ENCODE measurements around the gene IFNL4. TPM values are rescaled to one million over a fixed set of nuclear protein-coding genes. Genes with fewer than 3 reads are reported as not detected.

IFNL4 gene
- total RNA-seq, 1 donor from 2014 or later = not detected

DNA sequence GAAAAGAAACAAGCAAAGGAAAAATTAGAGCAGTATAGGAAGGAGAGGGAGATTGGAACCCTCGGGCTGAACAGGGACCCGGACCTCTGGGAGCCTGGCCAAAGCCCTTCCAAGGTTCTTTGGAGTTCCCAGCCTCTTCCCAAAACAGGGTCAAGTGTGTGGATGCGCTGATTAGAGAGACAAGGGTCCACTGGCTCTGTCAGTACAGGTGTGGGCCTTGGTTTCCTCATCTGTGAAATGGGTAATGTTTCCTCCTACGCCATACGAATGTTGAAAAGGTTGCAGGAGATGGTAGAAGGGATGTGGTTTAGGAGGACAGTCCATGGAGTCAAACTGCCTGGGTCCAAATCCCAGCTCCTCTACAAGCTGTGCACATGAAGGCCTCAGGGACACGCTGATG lies 42.5 kb downstream of the IFNL4 start:
- intact Hi-C loops (cut with micrococcal nuclease) = no loop called here
- Mint-ChIP-seq H3K9me3 (no peaks in the 10 kb centered on the region), H3K4me3 (ENCODE audit: low read depth) (no peak overlapping the region), H3K36me3 (ENCODE audit: low read depth) (no peaks in the 10 kb centered on the region), H3K4me1 (ENCODE audit: low read depth) (no peaks in the 10 kb centered on the region), H3K27me3 (ENCODE audit: low read depth) (peaks cover 31% of the 10 kb centered on the region), H3K27ac (no peak overlapping the region)
- DNase-seq (ENCODE audit: low spot score) = no peak

DNA sequence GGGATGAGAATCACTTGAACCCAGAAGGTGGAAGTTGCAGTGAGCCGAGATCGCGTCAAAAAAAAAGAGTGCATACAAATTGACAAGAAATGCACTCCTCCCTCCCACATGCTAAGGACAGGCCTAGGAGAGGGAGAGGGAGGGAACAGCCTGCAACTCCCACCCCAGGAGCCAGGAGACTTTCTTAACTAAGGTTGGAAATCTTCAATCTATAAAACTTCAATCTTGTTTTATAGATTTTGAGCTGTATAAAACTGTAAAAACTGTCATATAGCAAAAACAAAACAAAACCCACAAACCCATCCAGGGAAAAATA lies 43.2 kb downstream of the IFNL4 start:
- no peak for DNase-seq (ENCODE audit: low spot score)
- H3K4me3 Mint-ChIP-seq (ENCODE audit: low read depth) = no peak overlapping the region
- no peaks in the 10 kb centered on the region for H3K4me1 Mint-ChIP-seq (ENCODE audit: low read depth)
- no peak overlapping the region for H3K27ac Mint-ChIP-seq
- H3K9me3 Mint-ChIP-seq = no peaks in the 10 kb centered on the region
- peaks cover 37% of the 10 kb centered on the region for H3K27me3 Mint-ChIP-seq (ENCODE audit: low read depth)
- intact Hi-C loops (cut with micrococcal nuclease) = no loop called here
- H3K36me3 Mint-ChIP-seq (ENCODE audit: low read depth) = no peaks in the 10 kb centered on the region

DNA sequence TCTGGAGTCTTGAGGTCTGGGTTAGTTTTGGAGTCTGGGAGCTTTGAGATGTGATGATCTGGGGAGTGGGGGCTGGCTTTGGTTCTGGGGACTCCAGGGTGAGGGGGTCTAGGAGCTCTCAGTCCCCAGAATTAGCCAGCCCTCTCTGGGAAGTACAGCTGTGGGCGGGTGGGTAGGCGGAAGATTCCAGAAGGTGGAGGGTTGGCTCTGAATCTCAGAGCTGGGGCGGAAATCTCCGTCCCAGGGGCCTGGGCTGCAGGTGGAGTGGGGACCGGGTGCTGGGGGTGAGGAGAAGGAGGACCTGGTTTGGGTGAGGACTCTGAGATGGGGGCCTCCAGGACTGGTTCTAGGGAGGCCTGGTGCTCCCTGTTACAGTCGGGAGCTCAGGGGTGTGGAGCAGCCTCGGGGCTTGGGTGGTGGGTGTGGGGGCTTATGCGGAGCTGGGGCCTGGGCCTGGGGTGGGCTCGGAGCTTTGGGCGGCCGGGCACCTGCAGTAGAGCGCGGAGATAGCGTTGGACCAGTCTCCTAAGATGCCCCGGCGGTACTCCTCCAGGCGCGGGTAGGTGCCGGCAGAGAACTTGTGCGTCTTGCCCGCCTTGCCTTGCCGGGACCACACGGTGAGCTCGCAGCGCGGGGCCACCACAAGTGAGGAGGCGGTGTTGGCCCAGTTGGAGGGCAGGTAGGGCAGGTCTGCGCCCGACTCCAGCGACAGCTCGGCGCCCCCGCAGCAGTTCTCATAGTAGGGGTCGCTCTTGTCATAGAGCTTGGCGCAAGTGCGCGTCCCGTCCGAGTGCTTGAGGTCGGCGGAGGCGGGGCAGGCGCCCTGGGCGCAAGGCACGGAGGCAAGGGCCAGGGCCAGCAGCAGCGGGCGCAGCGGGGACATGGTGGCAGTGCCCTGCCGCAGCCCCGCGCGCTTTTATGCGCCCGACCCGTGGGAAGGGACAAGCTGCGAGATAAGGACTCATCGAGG lies 45.0 kb downstream of the IFNL4 start, which contains the start of gene SYCN:
TSS of gene SYCN (minus strand) at position 892 of the 970 bp plus-strand sequence. CDS start at position 883, 9 bp downstream.
- Mint-ChIP-seq H3K27me3 (ENCODE audit: low read depth) (peaks cover 46% of the 10 kb centered on the region), H3K4me1 (ENCODE audit: low read depth) (no peaks in the 10 kb centered on the region), H3K9me3 (no peaks in the 10 kb centered on the region), H3K36me3 (ENCODE audit: low read depth) (no peaks in the 10 kb centered on the region), H3K4me3 (ENCODE audit: low read depth) (no peak within 1 kb of the TSS), H3K27ac (no peak within 1 kb of the TSS)
- DNase-seq (ENCODE audit: low spot score) = no peak
- intact Hi-C loops (cut with micrococcal nuclease) = no loop called here

- no peak overlapping the region for H3K27ac Mint-ChIP-seq
- H3K27me3 Mint-ChIP-seq (ENCODE audit: low read depth) = peaks cover 53% of the 10 kb centered on the region
- H3K4me3 Mint-ChIP-seq (ENCODE audit: low read depth) = no peak overlapping the region
- no peaks in the 10 kb centered on the region for H3K9me3 Mint-ChIP-seq
- H3K4me1 Mint-ChIP-seq (ENCODE audit: low read depth) = no peaks in the 10 kb centered on the region
- H3K36me3 Mint-ChIP-seq (ENCODE audit: low read depth) = no peaks in the 10 kb centered on the region
- intact Hi-C loops (cut with micrococcal nuclease) = no loop called here
- no peak for DNase-seq (ENCODE audit: low spot score)
Measured at GRCh38 chr19:39202998-39203355, 45.7 kb downstream of the IFNL4 start.

DNA sequence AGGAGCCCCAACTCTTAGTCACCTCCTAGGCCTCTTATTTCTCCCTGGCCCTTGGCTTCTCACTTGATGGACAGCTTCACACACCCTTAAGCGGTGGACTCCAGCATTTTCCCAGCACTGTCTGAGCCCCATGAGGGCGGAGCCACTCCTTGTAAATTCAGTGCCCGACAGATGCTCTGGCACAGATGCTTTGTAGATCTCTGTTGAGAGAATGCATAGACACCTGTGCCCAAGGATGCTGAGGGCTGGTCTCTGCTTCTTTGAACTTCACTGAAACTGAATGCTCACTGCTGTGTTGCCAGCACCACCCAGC lies 47.9 kb downstream of the IFNL4 start:
- Mint-ChIP-seq H3K27ac (no peak overlapping the region), H3K36me3 (ENCODE audit: low read depth) (no peaks in the 10 kb centered on the region)

GRCh38 chr19:39200066-39200802 lies 48.4 kb downstream of the IFNL4 start:
- peaks cover 67% of the 10 kb centered on the region for H3K27me3 Mint-ChIP-seq (ENCODE audit: low read depth)
- DNase-seq (ENCODE audit: low spot score) = no peak
- H3K27ac Mint-ChIP-seq = no peak overlapping the region
- intact Hi-C loops (cut with micrococcal nuclease) = no loop called here
- H3K4me3 Mint-ChIP-seq (ENCODE audit: low read depth) = no peak overlapping the region
- H3K36me3 Mint-ChIP-seq (ENCODE audit: low read depth) = no peaks in the 10 kb centered on the region
- H3K9me3 Mint-ChIP-seq = no peaks in the 10 kb centered on the region
- H3K4me1 Mint-ChIP-seq (ENCODE audit: low read depth) = peaks cover 5% of the 10 kb centered on the region

More for the DNA sequence above, 47.9 kb downstream of the IFNL4 start:
- H3K4me3 Mint-ChIP-seq (ENCODE audit: low read depth) = no peak overlapping the region
- no peaks in the 10 kb centered on the region for H3K9me3 Mint-ChIP-seq
- intact Hi-C loops (cut with micrococcal nuclease) = no loop called here
- H3K27me3 Mint-ChIP-seq (ENCODE audit: low read depth) = peaks cover 67% of the 10 kb centered on the region
- DNase-seq (ENCODE audit: low spot score) = no peak
- peaks cover 5% of the 10 kb centered on the region for H3K4me1 Mint-ChIP-seq (ENCODE audit: low read depth)

DNA sequence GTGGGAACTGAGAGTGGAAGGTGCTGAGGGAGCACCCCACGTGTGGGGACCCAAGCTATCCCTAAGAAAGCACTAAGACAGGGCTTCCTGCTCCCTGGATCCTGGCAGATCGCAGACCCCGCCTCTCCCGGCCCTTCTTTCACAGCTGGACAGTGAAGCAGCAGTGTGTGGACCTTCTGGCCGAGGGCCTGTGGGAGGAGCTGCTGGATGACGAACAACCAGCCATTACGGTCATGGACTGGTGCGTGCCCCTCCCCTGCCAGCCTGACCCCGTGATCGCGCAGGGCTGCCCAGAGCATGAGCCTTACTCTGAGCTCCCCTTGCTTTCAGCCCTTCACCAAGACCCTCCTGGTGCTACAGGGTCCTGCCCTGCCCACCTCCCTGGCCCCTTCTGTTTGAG lies 49.6 kb downstream of the IFNL4 start:
- intact Hi-C loops (cut with micrococcal nuclease) = no loop called here
- H3K27ac Mint-ChIP-seq = no peak overlapping the region
- H3K27me3 Mint-ChIP-seq (ENCODE audit: low read depth) = peaks cover 64% of the 10 kb centered on the region

GRCh38 chr19:39197808-39198207 lies 50.8 kb downstream of the IFNL4 start:
- Mint-ChIP-seq H3K27me3 (ENCODE audit: low read depth) (peaks cover 54% of the 10 kb centered on the region), H3K4me3 (ENCODE audit: low read depth) (no peak overlapping the region)

More for the DNA sequence above, 49.6 kb downstream of the IFNL4 start:
- no peak overlapping the region for H3K4me3 Mint-ChIP-seq (ENCODE audit: low read depth)
- H3K4me1 Mint-ChIP-seq (ENCODE audit: low read depth) = peaks cover 5% of the 10 kb centered on the region
- no peaks in the 10 kb centered on the region for H3K36me3 Mint-ChIP-seq (ENCODE audit: low read depth)
- H3K9me3 Mint-ChIP-seq = no peaks in the 10 kb centered on the region
- DNase-seq (ENCODE audit: low spot score) = no peak

DNA sequence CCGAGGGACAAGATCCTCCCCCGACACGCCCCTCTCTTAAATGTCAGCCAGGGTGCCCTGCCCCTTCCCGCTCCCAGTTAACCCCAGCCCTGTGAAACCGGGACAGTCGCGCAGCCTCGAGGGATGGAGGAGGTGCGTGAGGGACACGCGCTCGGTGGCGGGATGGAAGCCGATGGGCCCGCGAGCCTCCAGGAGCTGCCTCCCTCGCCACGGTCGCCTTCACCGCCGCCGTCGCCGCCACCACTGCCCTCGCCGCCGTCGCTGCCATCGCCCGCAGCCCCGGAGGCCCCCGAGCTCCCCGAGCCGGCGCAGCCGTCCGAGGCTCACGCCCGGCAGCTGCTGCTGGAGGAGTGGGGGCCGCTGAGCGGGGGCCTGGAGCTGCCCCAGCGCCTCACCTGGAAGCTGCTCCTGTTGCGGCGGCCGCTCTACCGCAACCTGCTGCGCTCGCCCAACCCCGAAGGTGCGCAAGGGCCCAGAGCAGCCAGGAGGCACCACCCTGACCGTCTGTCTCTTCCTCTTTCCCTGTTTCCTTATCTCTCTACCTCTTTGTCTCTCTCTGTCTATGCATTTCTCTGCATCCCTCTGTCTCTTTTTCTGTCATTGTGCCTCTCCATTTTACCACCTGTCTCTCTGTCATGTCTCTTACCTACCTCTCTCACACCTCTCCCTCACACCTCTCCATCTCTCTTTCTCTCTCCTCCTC lies 51.6 kb downstream of the IFNL4 start, which contains the start of gene NCCRP1:
TSS of gene NCCRP1 (plus strand) at position 105 of the 703 bp plus-strand sequence. CDS start at position 124, 19 bp downstream.
- no peak for DNase-seq (ENCODE audit: low spot score)
- intact Hi-C loops (cut with micrococcal nuclease) = no loop called here
- H3K27ac Mint-ChIP-seq = no peak within 1 kb of the TSS
- H3K4me1 Mint-ChIP-seq (ENCODE audit: low read depth) = peaks cover 5% of the 10 kb centered on the region
- no peak within 1 kb of the TSS for H3K4me3 Mint-ChIP-seq (ENCODE audit: low read depth)
- H3K27me3 Mint-ChIP-seq (ENCODE audit: low read depth) = peaks cover 51% of the 10 kb centered on the region
- H3K9me3 Mint-ChIP-seq = no peaks in the 10 kb centered on the region
- H3K36me3 Mint-ChIP-seq (ENCODE audit: low read depth) = no peaks in the 10 kb centered on the region

More at GRCh38 chr19:39197808-39198207, 50.8 kb downstream of the IFNL4 start:
- no peak for DNase-seq (ENCODE audit: low spot score)
- peaks cover 5% of the 10 kb centered on the region for H3K4me1 Mint-ChIP-seq (ENCODE audit: low read depth)
- H3K36me3 Mint-ChIP-seq (ENCODE audit: low read depth) = no peaks in the 10 kb centered on the region
- no peak overlapping the region for H3K27ac Mint-ChIP-seq
- no peaks in the 10 kb centered on the region for H3K9me3 Mint-ChIP-seq
- intact Hi-C loops (cut with micrococcal nuclease) = no loop called here

GRCh38 chr19:39196320-39196719 lies 52.3 kb downstream of the IFNL4 start:
- no peaks in the 10 kb centered on the region for H3K9me3 Mint-ChIP-seq
- peaks cover 5% of the 10 kb centered on the region for H3K4me1 Mint-ChIP-seq (ENCODE audit: low read depth)
- peaks cover 48% of the 10 kb centered on the region for H3K27me3 Mint-ChIP-seq (ENCODE audit: low read depth)
- H3K4me3 Mint-ChIP-seq (ENCODE audit: low read depth) = no peak overlapping the region
- no peak for DNase-seq (ENCODE audit: low spot score)
- intact Hi-C loops (cut with micrococcal nuclease) = no loop called here
- no peak overlapping the region for H3K27ac Mint-ChIP-seq
- no peaks in the 10 kb centered on the region for H3K36me3 Mint-ChIP-seq (ENCODE audit: low read depth)

Measured in activated T-helper 2 cell treated with anti-CD3 and anti-CD28 coated beads, Interferon-gamma antibody, Interleukin-2, Interleukin-4, amounts not matched to agents 10 μg/mL and 5 μg/mL and 100 μg/mL, durations not matched to agents 14 hours and 24 hours and 36 hours (primary cell).